Tibial nerve (tissue), 4 donors: ENCODE measurements around the gene GRM7. TPM values are rescaled to one million over a fixed set of nuclear protein-coding genes. Genes with fewer than 3 reads are reported as not detected.

Experiments used
- DNase-seq, 2 donors: peaks; one replicate each; pipeline ENCODE4 v3.0.0-alpha.2; 2019; ENCODE audit warnings: low spot score in 2 of 2
- H3K27ac ChIP-seq, 4 donors: fragments of 200-600 bp; sonication (generic) in 3 of 4; one replicate each; pipeline ENCODE4 v1.5.1; 2017 to 2019; ENCODE audit warnings: mild to moderate bottlenecking in 1 of 4
- H3K27me3 ChIP-seq, 2 donors: fragments of 200-600 bp; sonication (generic) in 1 of 2; one replicate each; pipeline versions ENCODE4 v1.5.1 to v1.6.0; 2017 to 2019
- H3K36me3 ChIP-seq, 3 donors: fragments of 200-600 bp; sonication (generic); one replicate each; pipeline ENCODE4 v1.5.1; 2018 to 2019
- H3K4me1 ChIP-seq, 4 donors: fragments of 200-600 bp; sonication (generic) in 3 of 4; one replicate each; pipeline ENCODE4 v1.5.1; 2017 to 2019
- H3K4me3 ChIP-seq, 4 donors: fragments of 200-600 bp; sonication (generic) in 3 of 4; one replicate each; pipeline ENCODE4 v1.5.1; 2017 to 2019; ENCODE audit warnings: mild to moderate bottlenecking in 1 of 4, moderate library complexity in 1 of 4
- H3K9me3 ChIP-seq, 4 donors: fragments of 200-600 bp; sonication (generic) in 3 of 4; one replicate each; pipeline ENCODE4 v1.5.1; 2017 to 2019
- CTCF ChIP-seq, 5 experiments: fragments of 200-600 bp in 3 of 5; fragments of 450-650 bp in 2 of 5; sonication (generic) in 3 of 5; IDR thresholded peaks; one replicate each; pipeline ENCODE4 v1.5.1; 2016 to 2019; ENCODE audit warnings: antibody characterized with exemption in 5 of 5, mild to moderate bottlenecking in 3 of 5, moderate library complexity in 2 of 5
- EP300 ChIP-seq, 2 donors: sonication (generic); formaldehyde crosslinking; IDR thresholded peaks; one replicate each; pipeline ENCODE4 v1.6.1; 2017; ENCODE audit warnings: antibody characterized with exemption in 2 of 2, mild to moderate bottlenecking in 1 of 2
- POLR2A ChIP-seq, 2 donors: fragments of 450-650 bp; IDR thresholded peaks; one replicate each; pipeline ENCODE4 v1.6.1; 2017; ENCODE audit warnings: antibody characterized with exemption in 2 of 2, mild to moderate bottlenecking in 2 of 2, moderate library complexity in 2 of 2
- WGBS, 2 donors: methylation state at CpG; one replicate each; pipeline ENCODE4 v1.1.5; 2018; 5-methylcytosine and 5-hydroxymethylcytosine counted together
- total RNA-seq, 4 donors: library from RNA; depleted of rRNA; stranded (reverse); fragments of >200 nt; gene quantifications; one replicate each; pipeline ENCODE4 v1.1.0, GENCODE V29; 2016

Gene GRM7
- total RNA-seq, 4 donors from 2014 or later = 0.22 to 0.84 TPM; not detected in 2

GRCh38 chr3:6862041-6862879, 1.3 kb downstream of the GRM7 start:
- Histone ChIP-seq H3K36me3 (no peaks in the 10 kb centered on the region), H3K4me1 (peaks cover 0 to 26% (median 0%) of the 10 kb centered on the region in 4 donors), H3K9me3 (no peaks in the 10 kb centered on the region), H3K27ac (no peak overlapping the region), H3K27me3 (peaks cover 0 to 57% of the 10 kb centered on the region in 2 donors), H3K4me3 (peak overlapping the region in 1 of 4 donors; percentile 43)
- TF ChIP-seq CTCF (IDR thresholded peaks at IDR 0.05) (no peak), POLR2A (IDR thresholded peaks at IDR 0.05) (no peak), EP300 (IDR thresholded peaks at IDR 0.05) (no peak)
- no peak for DNase-seq
- 2 to 3% methylated on average over 44 to 45 of the region's 45 CpGs for WGBS, 2 donors

GRCh38 chr3:6862880-6863195, 1.9 kb downstream of the GRM7 start:
- peak overlapping the region in 1 of 4 donors; percentile 25 for H3K4me3 ChIP-seq
- H3K27ac ChIP-seq = no peak overlapping the region
- no peak for TF ChIP-seq POLR2A (IDR thresholded peaks at IDR 0.05)
- TF ChIP-seq EP300 (IDR thresholded peaks at IDR 0.05) = no peak
- 2 to 4% methylated on average over 7 of the region's 7 CpGs for WGBS, 2 donors
- no peaks in the 10 kb centered on the region for H3K9me3 ChIP-seq
- DNase-seq = no peak
- H3K27me3 ChIP-seq = peaks cover 0 to 57% of the 10 kb centered on the region in 2 donors
- peaks cover 0 to 26% (median 0%) of the 10 kb centered on the region in 4 donors for H3K4me1 ChIP-seq
- no peaks in the 10 kb centered on the region for H3K36me3 ChIP-seq

- no peak overlapping the region for H3K4me3 ChIP-seq
- no peaks in the 10 kb centered on the region for H3K36me3 ChIP-seq
- no peak for DNase-seq
- WGBS, 2 donors = 66 to 67% methylated on average over 3 of the region's 3 CpGs
- no peak overlapping the region for H3K27ac ChIP-seq
- H3K4me1 ChIP-seq = peaks cover 0 to 7% (median 0%) of the 10 kb centered on the region in 4 donors
- H3K27me3 ChIP-seq = peaks cover 0 to 31% of the 10 kb centered on the region in 2 donors
- no peak for TF ChIP-seq CTCF (IDR thresholded peaks at IDR 0.05)
- TF ChIP-seq POLR2A (IDR thresholded peaks at IDR 0.05) = no peak
- no peak for TF ChIP-seq EP300 (IDR thresholded peaks at IDR 0.05)
- H3K9me3 ChIP-seq = no peaks in the 10 kb centered on the region
Measured at GRCh38 chr3:6867269-6867668, 6.4 kb downstream of the GRM7 start.

GRCh38 chr3:6878731-6879130, 17.8 kb downstream of the GRM7 start:
- no peak for DNase-seq
- Histone ChIP-seq H3K4me1 (no peaks in the 10 kb centered on the region), H3K4me3 (no peak overlapping the region), H3K27me3 (no peaks in the 10 kb centered on the region), H3K36me3 (no peaks in the 10 kb centered on the region), H3K27ac (no peak overlapping the region), H3K9me3 (no peaks in the 10 kb centered on the region)
- no peak for TF ChIP-seq CTCF (IDR thresholded peaks at IDR 0.05)
- no peak for TF ChIP-seq POLR2A (IDR thresholded peaks at IDR 0.05)
- TF ChIP-seq EP300 (IDR thresholded peaks at IDR 0.05) = no peak

GRCh38 chr3:6912240-6912639, 51.3 kb downstream of the GRM7 start:
- no peak for DNase-seq
- Histone ChIP-seq H3K4me1 (no peaks in the 10 kb centered on the region), H3K27me3 (no peaks in the 10 kb centered on the region), H3K36me3 (no peaks in the 10 kb centered on the region), H3K9me3 (no peaks in the 10 kb centered on the region), H3K27ac (no peak overlapping the region), H3K4me3 (no peak overlapping the region)
- TF ChIP-seq POLR2A (IDR thresholded peaks at IDR 0.05) = no peak
- TF ChIP-seq EP300 (IDR thresholded peaks at IDR 0.05) = no peak
- no peak for TF ChIP-seq CTCF (IDR thresholded peaks at IDR 0.05)
- WGBS, 2 donors = 76 to 78% methylated on average over 3 of the region's 3 CpGs
